H1 (cell line): Measurements from ENCODE around the gene CENPC. TPM values are rescaled to one million over a fixed set of nuclear protein-coding genes. Genes with fewer than 3 reads are reported as not detected.

Source experiments
- CTCF ChIA-PET: fragments of 300-600 bp; sonication (Branson Sonifier 250); formaldehyde crosslinking; loops from one replicate; lab custom pipeline; 2021; ENCODE audit not compliant: partially characterized antibody; lab: Charles Lee
- POLR2A ChIA-PET: fragments of 300-600 bp; sonication (Branson Sonifier 250); formaldehyde crosslinking; loops from one replicate; lab custom pipeline; 2021; ENCODE audit warnings: inconsistent platforms; ENCODE audit not compliant: partially characterized antibody; lab: Charles Lee
- DNase-seq, 2 experiments: peaks; one replicate each; pipeline versions ENCODE4 v3.0.0 to v3.0.0-alpha.2; 2010 to 2022; ENCODE audit warnings: low spot score in 2 of 2, low read depth in 1 of 2, mixed read lengths in 1 of 2
- FAIRE-seq: peaks from 2 replicates; lab custom pipeline; 2011; peaks lifted over from hg19 to GRCh38; lab: Jason Lieb, UNC
- H2AFZ ChIP-seq: 2 replicates; pipeline ENCODE4 v1.8.1; 2012; ENCODE audit warnings: low read length, inconsistent platforms
- H2AK5ac ChIP-seq: 2 replicates; pipeline ENCODE4 v1.6.1; 2013; ENCODE audit warnings: low read depth, low read length
- H2BK120ac ChIP-seq: replicated peaks from 2 replicates; pipeline ENCODE3; 2013; ENCODE audit warnings: low read depth, low read length, inconsistent platforms
- H2BK12ac ChIP-seq: 2 replicates; pipeline ENCODE4 v1.6.1; 2013; ENCODE audit warnings: low read depth, low read length
- H2BK15ac ChIP-seq: 2 replicates; pipeline ENCODE4 v1.6.1; 2013; ENCODE audit warnings: low read length
- H2BK20ac ChIP-seq: 2 replicates; pipeline ENCODE4 v1.6.1; 2013; ENCODE audit warnings: low read length
- H2BK5ac ChIP-seq: 2 replicates; pipeline ENCODE4 v1.6.1; 2013; ENCODE audit warnings: low read depth, low read length
- H3K14ac ChIP-seq: 2 replicates; pipeline ENCODE4 v1.6.1; 2013; ENCODE audit warnings: inconsistent platforms; ENCODE audit not compliant: insufficient read length
- H3K18ac ChIP-seq: 2 replicates; pipeline ENCODE4 v1.6.1; 2013; ENCODE audit warnings: low read length; ENCODE audit errors: extremely low read depth
- H3K23ac ChIP-seq: 2 replicates; pipeline ENCODE4 v1.6.1; 2013; ENCODE audit warnings: inconsistent platforms; ENCODE audit not compliant: insufficient read length
- H3K23me2 ChIP-seq: 2 replicates; pipeline ENCODE4 v1.6.1; 2013; ENCODE audit warnings: low read depth, low read length
- H3K27ac ChIP-seq: 2 replicates; pipeline ENCODE4 v1.6.1; 2011; ENCODE audit warnings: low read depth, low read length, inconsistent platforms
- H3K27me3 ChIP-seq, 4 experiments: replicated peaks in 1 of 4; 1 replicate in 1 of 4; 2 replicates in 3 of 4; pipeline versions ENCODE4 v1.6.1 to v1.8.1; 2011 to 2013; ENCODE audit warnings: low read length in 3 of 4, mild to moderate bottlenecking in 3 of 4, inconsistent platforms in 2 of 4, mixed read lengths in 2 of 4, moderate library complexity in 1 of 4; ENCODE audit not compliant: control insufficient read depth in 3 of 4, insufficient read depth in 3 of 4; ENCODE audit errors: extremely low read depth in 1 of 4
- H3K36me3 ChIP-seq, 4 experiments: 2 replicates each; pipeline versions ENCODE4 v1.6.1 to v1.8.1; 2011 to 2013; ENCODE audit warnings: mild to moderate bottlenecking in 4 of 4, low read length in 3 of 4, moderate library complexity in 2 of 4, control low read depth in 1 of 4, inconsistent platforms in 1 of 4; ENCODE audit not compliant: insufficient read depth in 4 of 4, control insufficient read depth in 2 of 4
- H3K4ac ChIP-seq: replicated peaks from 2 replicates; pipeline ENCODE3; 2013; ENCODE audit warnings: low read length, low read depth, mixed read lengths, inconsistent platforms; ENCODE audit not compliant: insufficient read length
- H3K4me1 ChIP-seq, 4 experiments: replicated peaks in 1 of 4; 1 replicate in 1 of 4; 2 replicates in 3 of 4; pipeline versions ENCODE4 v1.6.1 to v1.8.1; 2011 to 2013; ENCODE audit warnings: low read length in 3 of 4, inconsistent platforms in 2 of 4, mixed read lengths in 1 of 4; ENCODE audit not compliant: insufficient read depth in 4 of 4, control insufficient read depth in 3 of 4
- H3K4me2 ChIP-seq, 2 experiments: 2 replicates each; pipeline versions ENCODE4 v1.6.1 to v1.8.1; 2011 to 2013; ENCODE audit warnings: low read depth in 2 of 2, low read length in 2 of 2, control low read depth in 1 of 2, inconsistent platforms in 1 of 2, mild to moderate bottlenecking in 1 of 2; ENCODE audit not compliant: insufficient read depth in 1 of 2
- H3K4me3 ChIP-seq, 4 experiments: fragments of 200-600, 300-600 bp in 1 of 4; sonication (generic), shearing (Covaris generic), sonication (Bioruptor Twin) in 1 of 4; 2 replicates each; pipeline versions ENCODE4 v1.5.1 to v1.8.1; 2011 to 2016; ENCODE audit warnings: low read length in 4 of 4, low read depth in 3 of 4, control low read depth in 2 of 4, inconsistent platforms in 2 of 4, mild to moderate bottlenecking in 2 of 4, mixed read lengths in 1 of 4, moderate library complexity in 1 of 4; ENCODE audit not compliant: insufficient read depth in 2 of 4; ENCODE audit errors: extremely low read depth in 1 of 4
- H3K56ac ChIP-seq: replicated peaks from 2 replicates; pipeline ENCODE3; 2013; ENCODE audit warnings: low read depth, mild to moderate bottlenecking, mixed read lengths, low read length, inconsistent platforms; ENCODE audit not compliant: insufficient read length
- H3K79me1 ChIP-seq: 2 replicates; pipeline ENCODE4 v1.6.1; 2013; ENCODE audit warnings: low read depth, low read length, control low read depth
- H3K79me2 ChIP-seq, 2 experiments: 2 replicates each; pipeline versions ENCODE4 v1.6.1 to v1.8.1; 2012 to 2013; ENCODE audit warnings: low read length in 2 of 2, mild to moderate bottlenecking in 2 of 2, inconsistent platforms in 1 of 2; ENCODE audit not compliant: insufficient read depth in 2 of 2, control insufficient read depth in 1 of 2
- H3K9ac ChIP-seq, 4 experiments: replicated peaks in 1 of 4; 1 replicate in 1 of 4; 2 replicates in 3 of 4; pipeline versions ENCODE4 v1.6.1 to v1.8.1; 2011 to 2013; ENCODE audit warnings: low read depth in 3 of 4, low read length in 3 of 4, control low read depth in 2 of 4, mild to moderate bottlenecking in 2 of 4, moderate library complexity in 2 of 4, inconsistent platforms in 1 of 4; ENCODE audit errors: extremely low read depth in 1 of 4
- H3K9me3 ChIP-seq, 2 experiments: 2 replicates each; pipeline versions ENCODE4 v1.6.1 to v1.8.1; 2012 to 2013; ENCODE audit warnings: mild to moderate bottlenecking in 2 of 2, moderate library complexity in 2 of 2, control low read depth in 1 of 2, inconsistent platforms in 1 of 2, low read depth in 1 of 2, low read length in 1 of 2, mixed read lengths in 1 of 2; ENCODE audit not compliant: insufficient read depth in 2 of 2
- H4K20me1 ChIP-seq, 2 experiments: replicated peaks in 1 of 2; 2 replicates each; pipeline versions ENCODE3 to v1.8.1; 2011 to 2013; ENCODE audit warnings: inconsistent platforms in 2 of 2, low read length in 2 of 2, mild to moderate bottlenecking in 1 of 2; ENCODE audit not compliant: insufficient read depth in 2 of 2, control insufficient read depth in 1 of 2
- H4K5ac ChIP-seq: 2 replicates; pipeline ENCODE4 v1.6.1; 2013; ENCODE audit warnings: low read length, low read depth, mixed read lengths, inconsistent platforms; ENCODE audit not compliant: insufficient read length
- H4K8ac ChIP-seq: 2 replicates; pipeline ENCODE4 v1.8.0; 2013; ENCODE audit warnings: mild to moderate bottlenecking, moderate library complexity, low read length, inconsistent platforms; ENCODE audit not compliant: insufficient read depth; ENCODE audit errors: extremely low read depth
- H4K91ac ChIP-seq: replicated peaks from 2 replicates; pipeline ENCODE3; 2013; ENCODE audit warnings: low read length, mixed read lengths, inconsistent platforms; ENCODE audit not compliant: insufficient read length
- ASH2L ChIP-seq: fragments of 200-600, 300-600 bp; sonication (generic); IDR thresholded peaks from one replicate; pipeline ENCODE4 v1.7.1; 2017; ENCODE audit warnings: low read length
- BACH1 ChIP-seq: IDR thresholded peaks from 2 replicates; pipeline ENCODE4 v1.6.1; 2012; ENCODE audit warnings: low read length, improper control_type of control experiment
- BRCA1 ChIP-seq: IDR thresholded peaks from 2 replicates; pipeline ENCODE4 v1.6.1; 2012; ENCODE audit warnings: low read depth, low read length, improper control_type of control experiment
- CHD1 ChIP-seq: IDR thresholded peaks from 2 replicates; pipeline ENCODE4 v1.6.1; 2012; ENCODE audit warnings: low read depth, low read length, improper control_type of control experiment
- CHD2 ChIP-seq: IDR thresholded peaks from 2 replicates; pipeline ENCODE4 v1.6.1; 2012; ENCODE audit warnings: low read length, improper control_type of control experiment
- HDAC2 ChIP-seq, 2 experiments: fragments of 300-600 bp in 1 of 2; sonication (generic) in 1 of 2; IDR thresholded peaks; 2 replicates each; pipeline ENCODE4 v1.6.1; 2011 to 2012; ENCODE audit warnings: low read depth in 2 of 2, low read length in 2 of 2, mild to moderate bottlenecking in 2 of 2, moderate library complexity in 2 of 2, borderline replicate concordance in 1 of 2, inconsistent platforms in 1 of 2
- HDAC6 ChIP-seq: IDR thresholded peaks from one replicate; pipeline ENCODE4 v1.7.1; 2012; ENCODE audit warnings: low read depth, mild to moderate bottlenecking, inconsistent platforms, low read length, moderate library complexity
- POLR2A ChIP-seq, 2 experiments: IDR thresholded peaks; 1 replicate in 1 of 2; 2 replicates in 1 of 2; pipeline ENCODE4 v1.6.1; 2011; ENCODE audit warnings: low read depth in 2 of 2, low read length in 2 of 2, mild to moderate bottlenecking in 2 of 2; ENCODE audit errors: control extremely low read depth in 1 of 2
- POLR2AphosphoS5 ChIP-seq: IDR thresholded peaks from 2 replicates; pipeline ENCODE4 v1.6.1; 2011; ENCODE audit warnings: low read depth, low read length
- POU5F1 ChIP-seq: IDR thresholded peaks from 2 replicates; pipeline ENCODE4 v1.6.1; 2011; ENCODE audit warnings: low read depth, mild to moderate bottlenecking, low read length, moderate library complexity
- RXRA ChIP-seq: IDR thresholded peaks from 2 replicates; pipeline ENCODE4 v1.6.1; 2011; ENCODE audit warnings: low read depth, mild to moderate bottlenecking, low read length, moderate library complexity; ENCODE audit not compliant: insufficient read depth
- SIN3A ChIP-seq, 2 experiments: IDR thresholded peaks in 1 of 2; conservative IDR thresholded peaks in 1 of 2; 2 replicates each; pipeline ENCODE4 v1.6.1; 2011 to 2012; ENCODE audit warnings: low read length in 2 of 2, improper control_type of control experiment in 1 of 2, low read depth in 1 of 2, mild to moderate bottlenecking in 1 of 2
- TAF1 ChIP-seq: IDR thresholded peaks from 2 replicates; pipeline ENCODE4 v1.6.1; 2011; ENCODE audit warnings: mild to moderate bottlenecking, low read depth, low read length
- polyA plus RNA-seq, 7 experiments: library from polyadenylated mRNA; depleted of rRNA in 3 of 7; stranded (reverse) in 5 of 7; unstranded in 2 of 7; fragments of >200 nt in 5 of 7; fragments of 200-250 nt in 2 of 7; gene quantifications; 1 replicate in 5 of 7; 2 replicates in 1 of 7; 4 replicates in 1 of 7; pipeline versions ENCODE4 v1.2.1 to v1.2.3, GENCODE V29; 2011 to 2013; ENCODE audit warnings: missing spikeins in 2 of 7, mixed read lengths in 2 of 7
- total RNA-seq: library from RNA; stranded (reverse); fragmentation: NEBNext Ultra II Directional; extraction: Animal tissue kit (Norgen Biotek cat#: 25700); gene quantifications from 2 replicates; pipeline ENCODE4 v1.2.1, GENCODE V29; 2021
- TF ChIP-seq, protein P1 (sequence below), 3 experiments: IDR thresholded peaks; 1 replicate in 2 of 3; 2 replicates in 1 of 3; pipeline versions ENCODE4 v1.5.1 to v1.6.1; 2011; ENCODE audit warnings: low read length in 3 of 3, mild to moderate bottlenecking in 3 of 3, inconsistent platforms in 2 of 3, low read depth in 1 of 3, moderate library complexity in 1 of 3; ENCODE audit not compliant: insufficient read depth in 1 of 3; ENCODE audit errors: control extremely low read depth in 1 of 3

The CENPC gene
- total and polyA plus RNA-seq, 2 of the 8 experiments (the other 6 are each of a cell fraction or from before 2014, with no cell fraction given): 2.8 to 15.7 TPM

GRCh38 chr4:67573193-67573592 is 27.9 kb upstream of the CENPC start:
- H2BK5ac ChIP-seq: no peak overlapping the region
- no peak overlapping the region for H3K4me2 ChIP-seq
- H2BK15ac ChIP-seq: no peak overlapping the region
- H3K18ac ChIP-seq: no peak overlapping the region
- POLR2A ChIA-PET: no interaction called here
- no peaks in the 10 kb centered on the region for H3K79me1 ChIP-seq
- H2BK120ac ChIP-seq: no peak overlapping the region
- no peak overlapping the region for H4K8ac ChIP-seq
- no peak overlapping the region for H3K4me3 ChIP-seq
- H4K91ac ChIP-seq: no peak overlapping the region
- CTCF ChIA-PET: no interaction called here
- FAIRE-seq (no peak), DNase-seq (no peak)
- 0 out of 2 replicates have a peak overlapping the region, but pooled peaks have one; percentile 24 for H2AFZ ChIP-seq
- H3K23ac ChIP-seq: no peak overlapping the region
- no peak overlapping the region for H3K27ac ChIP-seq
- H3K79me2 ChIP-seq: no peaks in the 10 kb centered on the region
- H2AK5ac ChIP-seq: no peak overlapping the region
- no peaks in the 10 kb centered on the region for H3K27me3 ChIP-seq
- no peak overlapping the region for H3K56ac ChIP-seq
- no peak overlapping the region for H3K9ac ChIP-seq
- H3K23me2 ChIP-seq: no peaks in the 10 kb centered on the region
- H3K4me1 ChIP-seq: peaks cover 0 to 7% (median 2%) of the 10 kb centered on the region in 4 experiments; a peak in 1 of 7 replicates
- no peak overlapping the region for H2BK12ac ChIP-seq
- H2BK20ac ChIP-seq: no peak overlapping the region
- no peak overlapping the region for H3K4ac ChIP-seq
- no peaks in the 10 kb centered on the region for H3K9me3 ChIP-seq
- no peaks in the 10 kb centered on the region for H3K36me3 ChIP-seq
- no peaks in the 10 kb centered on the region for H4K20me1 ChIP-seq
- no peak overlapping the region for H4K5ac ChIP-seq
- no peak overlapping the region for H3K14ac ChIP-seq
- no peak for TF ChIP-seq ASH2L
- no peak for TF ChIP-seq POLR2AphosphoS5
- TF ChIP-seq POLR2A (IDR thresholded peaks at IDR 0.05; ENCODE audit: control extremely low read depth in 1 of 2, low read depth in 2 of 2, low read length in 2 of 2): no peak
- no peak for TF ChIP-seq HDAC6
- TF ChIP-seq TAF1: no peak
- TF ChIP-seq POU5F1: no peak
- no peak for TF ChIP-seq BRCA1
- TF ChIP-seq CHD2: no peak
- no peak for TF ChIP-seq RXRA
- no peak for TF ChIP-seq BACH1
- TF ChIP-seq SIN3A (conservative IDR thresholded peaks at IDR 0.05 in 1 of 2, IDR thresholded peaks at IDR 0.05 in 1 of 2; ENCODE audit: low read depth in 1 of 2, low read length in 2 of 2): no peak
- TF ChIP-seq CHD1: no peak
- TF ChIP-seq, protein P1, sequence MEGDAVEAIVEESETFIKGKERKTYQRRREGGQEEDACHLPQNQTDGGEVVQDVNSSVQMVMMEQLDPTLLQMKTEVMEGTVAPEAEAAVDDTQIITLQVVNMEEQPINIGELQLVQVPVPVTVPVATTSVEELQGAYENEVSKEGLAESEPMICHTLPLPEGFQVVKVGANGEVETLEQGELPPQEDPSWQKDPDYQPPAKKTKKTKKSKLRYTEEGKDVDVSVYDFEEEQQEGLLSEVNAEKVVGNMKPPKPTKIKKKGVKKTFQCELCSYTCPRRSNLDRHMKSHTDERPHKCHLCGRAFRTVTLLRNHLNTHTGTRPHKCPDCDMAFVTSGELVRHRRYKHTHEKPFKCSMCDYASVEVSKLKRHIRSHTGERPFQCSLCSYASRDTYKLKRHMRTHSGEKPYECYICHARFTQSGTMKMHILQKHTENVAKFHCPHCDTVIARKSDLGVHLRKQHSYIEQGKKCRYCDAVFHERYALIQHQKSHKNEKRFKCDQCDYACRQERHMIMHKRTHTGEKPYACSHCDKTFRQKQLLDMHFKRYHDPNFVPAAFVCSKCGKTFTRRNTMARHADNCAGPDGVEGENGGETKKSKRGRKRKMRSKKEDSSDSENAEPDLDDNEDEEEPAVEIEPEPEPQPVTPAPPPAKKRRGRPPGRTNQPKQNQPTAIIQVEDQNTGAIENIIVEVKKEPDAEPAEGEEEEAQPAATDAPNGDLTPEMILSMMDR (IDR thresholded peaks at IDR 0.05; ENCODE audit: control extremely low read depth in 1 of 3, insufficient read depth in 1 of 3, low read depth in 1 of 3, low read length in 3 of 3): no peak
- TF ChIP-seq HDAC2 (IDR thresholded peaks at IDR 0.05; ENCODE audit: borderline replicate concordance in 1 of 2, low read depth in 2 of 2, low read length in 2 of 2): no peak
